Nephron (organoid): Measurements from ENCODE around the gene PSME3.
"Not testable (repeated sequence)": the region's sequence is repeated elsewhere in the genome, so short reads cannot be mapped to it uniquely, and the experiment has no call there.

Experiments used
- H3K27ac Mint-ChIP-seq, 3 experiments: 2 replicates each; pipeline ENCODE4 v1.8.0; 2020; ENCODE audit warnings: mixed read lengths in 3 of 3, mild to moderate bottlenecking in 2 of 3, moderate library complexity in 1 of 3
- H3K27me3 Mint-ChIP-seq: 2 replicates; pipeline ENCODE4 v1.8.0; 2021; ENCODE audit warnings: low read depth, mild to moderate bottlenecking, moderate library complexity, mixed read lengths
- H3K36me3 Mint-ChIP-seq: 2 replicates; pipeline ENCODE4 v1.8.0; 2020; ENCODE audit warnings: low read depth, mixed read lengths
- H3K4me1 Mint-ChIP-seq: 2 replicates; pipeline ENCODE4 v1.8.0; 2020; ENCODE audit warnings: mixed read lengths
- H3K4me3 Mint-ChIP-seq, 3 experiments: 2 replicates each; pipeline ENCODE4 v1.8.0; 2020; ENCODE audit warnings: mild to moderate bottlenecking in 3 of 3, mixed read lengths in 3 of 3, moderate library complexity in 2 of 3
- H3K9me3 Mint-ChIP-seq: 2 replicates; pipeline ENCODE4 v1.8.0; 2020; ENCODE audit warnings: mixed read lengths
- TF ChIP-seq, protein P1 (sequence below), 3 experiments: fragments of 200-600 bp; sonication (generic); IDR thresholded peaks; one replicate each; pipeline ENCODE4 v1.5.0; 2021; ENCODE audit warnings: antibody characterized with exemption in 3 of 3; ENCODE audit not compliant: unreplicated experiment in 3 of 3

Gene PSME3

DNA sequence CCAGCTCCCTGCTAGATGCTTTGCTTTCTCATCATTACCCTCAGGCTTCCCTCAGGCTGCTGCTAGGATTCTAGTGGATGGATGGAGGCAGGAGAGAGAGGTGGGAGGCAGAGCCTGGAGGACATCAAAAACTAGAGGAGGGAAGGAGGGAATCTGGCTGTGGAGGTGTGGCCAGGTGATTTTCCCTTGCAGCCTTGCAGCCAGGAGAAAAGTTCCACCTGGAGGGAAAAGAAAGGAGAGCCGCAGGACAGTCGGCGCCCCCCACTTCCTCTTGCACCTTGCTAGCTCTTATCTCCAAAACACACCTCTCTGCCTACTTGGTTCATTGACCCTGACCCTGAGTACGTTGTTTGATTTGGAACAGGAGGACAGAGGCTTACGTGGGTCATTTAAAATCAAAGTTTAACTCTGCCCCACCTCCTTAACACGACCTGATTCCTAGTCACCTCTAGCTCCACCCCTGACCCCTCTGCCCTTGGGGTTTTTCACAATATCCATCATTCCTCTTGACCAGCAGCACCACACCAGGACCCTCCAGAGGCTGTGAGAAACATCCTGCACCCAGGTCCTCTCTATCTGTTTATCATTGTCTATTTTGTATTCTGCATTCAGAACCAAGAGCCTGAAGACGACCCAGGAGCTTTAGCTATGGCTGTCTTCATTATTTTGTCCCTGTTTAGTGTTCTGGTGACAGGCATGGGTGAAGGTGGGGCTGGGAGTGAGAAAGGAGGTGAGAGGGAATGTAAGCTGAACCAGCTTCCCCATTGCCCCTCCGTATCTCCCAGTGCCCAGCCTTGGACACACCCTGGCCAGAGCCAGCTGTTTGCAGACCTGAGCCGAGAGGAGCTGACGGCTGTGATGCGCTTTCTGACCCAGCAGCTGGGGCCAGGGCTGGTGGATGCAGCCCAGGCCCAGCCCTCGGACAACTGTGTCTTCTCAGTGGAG, 33.7 kb downstream of the PSME3 start:
- peaks cover 12% of the 10 kb centered on the region for H3K9me3 Mint-ChIP-seq
- H3K4me1 Mint-ChIP-seq, result peaks cover 18% of the 10 kb centered on the region
- peaks cover 13% of the 10 kb centered on the region for H3K27me3 Mint-ChIP-seq
- TF ChIP-seq, protein P1, sequence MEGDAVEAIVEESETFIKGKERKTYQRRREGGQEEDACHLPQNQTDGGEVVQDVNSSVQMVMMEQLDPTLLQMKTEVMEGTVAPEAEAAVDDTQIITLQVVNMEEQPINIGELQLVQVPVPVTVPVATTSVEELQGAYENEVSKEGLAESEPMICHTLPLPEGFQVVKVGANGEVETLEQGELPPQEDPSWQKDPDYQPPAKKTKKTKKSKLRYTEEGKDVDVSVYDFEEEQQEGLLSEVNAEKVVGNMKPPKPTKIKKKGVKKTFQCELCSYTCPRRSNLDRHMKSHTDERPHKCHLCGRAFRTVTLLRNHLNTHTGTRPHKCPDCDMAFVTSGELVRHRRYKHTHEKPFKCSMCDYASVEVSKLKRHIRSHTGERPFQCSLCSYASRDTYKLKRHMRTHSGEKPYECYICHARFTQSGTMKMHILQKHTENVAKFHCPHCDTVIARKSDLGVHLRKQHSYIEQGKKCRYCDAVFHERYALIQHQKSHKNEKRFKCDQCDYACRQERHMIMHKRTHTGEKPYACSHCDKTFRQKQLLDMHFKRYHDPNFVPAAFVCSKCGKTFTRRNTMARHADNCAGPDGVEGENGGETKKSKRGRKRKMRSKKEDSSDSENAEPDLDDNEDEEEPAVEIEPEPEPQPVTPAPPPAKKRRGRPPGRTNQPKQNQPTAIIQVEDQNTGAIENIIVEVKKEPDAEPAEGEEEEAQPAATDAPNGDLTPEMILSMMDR (IDR thresholded peaks at IDR 0.05; ENCODE audit: unreplicated experiment in 3 of 3), result no peak
- H3K27ac Mint-ChIP-seq, result no peak overlapping the region
- no peak overlapping the region for H3K4me3 Mint-ChIP-seq
- peaks cover 9% of the 10 kb centered on the region for H3K36me3 Mint-ChIP-seq

DNA sequence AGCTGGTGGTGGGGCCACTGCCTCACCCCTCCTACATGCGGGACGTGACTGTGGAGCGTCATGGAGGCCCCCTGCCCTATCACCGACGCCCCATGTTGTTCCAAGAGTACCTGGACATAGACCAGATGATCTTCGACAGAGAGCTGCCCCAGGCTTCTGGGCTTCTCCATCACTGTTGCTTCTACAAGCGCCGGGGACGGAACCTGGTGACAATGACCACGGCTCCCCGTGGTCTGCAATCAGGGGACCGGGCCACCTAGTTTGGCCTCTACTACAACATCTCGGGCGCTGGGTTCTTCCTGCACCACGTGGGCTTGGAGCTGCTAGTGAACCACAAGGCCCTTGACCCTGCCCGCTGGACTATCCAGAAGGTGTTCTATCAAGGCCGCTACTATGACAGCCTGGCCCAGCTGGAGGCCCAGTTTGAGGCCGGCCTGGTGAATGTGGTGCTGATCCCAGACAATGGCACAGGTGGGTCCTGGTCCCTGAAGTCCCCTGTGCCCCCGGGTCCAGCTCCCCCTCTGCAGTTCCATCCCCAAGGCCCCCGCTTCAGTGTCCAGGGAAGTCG, 34.6 kb downstream of the PSME3 start:
- H3K4me3 Mint-ChIP-seq, H3K36me3 Mint-ChIP-seq, H3K27ac Mint-ChIP-seq: not testable (repeated sequence)
- Mint-ChIP-seq H3K9me3 (peaks cover 12% of the 10 kb centered on the region), H3K27me3 (peaks cover 17% of the 10 kb centered on the region), H3K4me1 (peaks cover 18% of the 10 kb centered on the region)

DNA sequence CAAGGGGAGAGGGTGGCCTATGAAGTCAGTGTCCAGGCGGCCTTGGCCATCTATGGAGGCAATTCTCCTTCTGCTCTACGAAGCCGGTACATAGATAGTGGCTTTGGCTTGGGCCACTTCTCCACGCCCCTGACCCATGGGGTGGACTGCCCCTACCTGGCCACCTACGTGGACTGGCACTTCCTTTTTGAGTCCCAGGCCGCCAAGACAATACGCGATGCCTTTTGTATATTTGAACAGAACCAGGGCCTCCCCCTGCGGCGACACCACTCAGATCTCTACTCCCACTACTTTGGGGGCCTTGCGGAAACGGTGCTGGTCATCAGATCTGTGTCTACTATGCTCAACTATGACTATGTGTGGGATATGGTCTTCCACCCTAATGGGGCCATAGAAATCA, 35.1 kb downstream of the PSME3 start:
- TF ChIP-seq, protein P1 (IDR thresholded peaks at IDR 0.05; ENCODE audit: unreplicated experiment in 3 of 3), result no peak
- Mint-ChIP-seq H3K9me3 (peaks cover 12% of the 10 kb centered on the region), H3K4me3 (no peak overlapping the region), H3K4me1 (peaks cover 18% of the 10 kb centered on the region), H3K36me3 (peaks cover 9% of the 10 kb centered on the region), H3K27me3 (peaks cover 18% of the 10 kb centered on the region), H3K27ac (no peak overlapping the region)

DNA sequence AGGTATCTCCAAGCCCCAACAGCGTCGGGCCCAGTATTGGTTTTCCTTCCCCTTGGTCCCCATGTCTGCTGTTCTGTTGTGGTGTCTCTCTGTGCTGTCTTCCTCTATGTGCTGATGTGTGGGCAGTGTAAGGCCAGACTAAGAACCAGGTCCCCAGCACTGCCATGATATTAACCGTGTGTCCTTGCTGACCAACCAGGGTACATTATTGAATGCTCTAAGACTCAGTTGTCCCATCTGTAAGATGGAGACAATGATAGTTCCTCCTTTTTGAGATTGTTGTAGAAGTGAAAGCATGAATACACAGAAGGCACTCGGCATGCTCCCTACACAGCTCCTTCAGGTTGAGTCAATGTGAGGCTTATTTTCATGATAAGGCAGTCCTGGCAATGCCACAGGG, 38.5 kb downstream of the PSME3 start:
- Mint-ChIP-seq H3K36me3 (peaks cover 9% of the 10 kb centered on the region), H3K9me3 (peaks cover 12% of the 10 kb centered on the region), H3K4me1 (peaks cover 5% of the 10 kb centered on the region), H3K4me3 (no peak overlapping the region), H3K27me3 (peaks cover 18% of the 10 kb centered on the region), H3K27ac (no peak overlapping the region)
- TF ChIP-seq, protein P1 (IDR thresholded peaks at IDR 0.05; ENCODE audit: unreplicated experiment in 3 of 3), result no peak

DNA sequence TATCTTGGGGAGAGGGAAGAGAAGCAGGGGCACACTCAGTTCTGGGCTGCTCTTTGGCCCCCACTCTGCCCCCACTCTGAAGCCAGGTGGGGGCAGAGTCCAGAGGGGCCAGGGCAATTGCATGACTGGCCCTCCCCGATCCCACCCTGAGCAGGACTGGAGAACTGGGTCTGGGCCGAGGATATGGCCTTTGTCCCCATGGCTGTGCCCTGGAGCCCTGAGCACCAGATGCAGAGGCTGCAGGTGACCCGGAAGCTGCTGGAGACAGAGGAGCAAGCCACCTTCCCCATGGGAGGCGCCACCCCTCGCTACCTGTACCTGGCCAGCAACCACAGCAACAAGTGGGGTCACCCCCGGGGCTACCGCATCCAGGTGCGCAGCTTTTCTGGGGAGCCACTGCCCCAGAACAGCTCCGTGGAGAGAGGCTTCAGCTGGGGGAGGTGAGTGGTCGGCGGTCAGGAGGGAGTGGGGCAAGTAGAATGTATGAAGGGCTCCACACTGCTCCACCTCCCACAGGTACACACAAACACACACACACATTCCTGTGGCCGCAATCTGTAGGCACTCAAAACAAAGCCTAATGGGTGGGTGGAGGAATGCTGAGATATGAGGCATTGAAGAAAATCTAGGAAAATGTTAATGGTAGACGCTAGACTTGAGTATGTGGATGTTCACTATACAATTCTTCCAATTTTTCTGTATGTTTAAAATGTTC, 39.2 kb downstream of the PSME3 start:
- peaks cover 12% of the 10 kb centered on the region for H3K9me3 Mint-ChIP-seq
- no peak overlapping the region for H3K4me3 Mint-ChIP-seq
- peaks cover 9% of the 10 kb centered on the region for H3K36me3 Mint-ChIP-seq
- no peaks in the 10 kb centered on the region for H3K4me1 Mint-ChIP-seq
- peaks cover 16% of the 10 kb centered on the region for H3K27me3 Mint-ChIP-seq
- TF ChIP-seq, protein P1 (IDR thresholded peaks at IDR 0.05; ENCODE audit: unreplicated experiment in 3 of 3), result no peak
- H3K27ac Mint-ChIP-seq, result peak overlapping the region in 1 of 3 experiments; percentile 44

DNA sequence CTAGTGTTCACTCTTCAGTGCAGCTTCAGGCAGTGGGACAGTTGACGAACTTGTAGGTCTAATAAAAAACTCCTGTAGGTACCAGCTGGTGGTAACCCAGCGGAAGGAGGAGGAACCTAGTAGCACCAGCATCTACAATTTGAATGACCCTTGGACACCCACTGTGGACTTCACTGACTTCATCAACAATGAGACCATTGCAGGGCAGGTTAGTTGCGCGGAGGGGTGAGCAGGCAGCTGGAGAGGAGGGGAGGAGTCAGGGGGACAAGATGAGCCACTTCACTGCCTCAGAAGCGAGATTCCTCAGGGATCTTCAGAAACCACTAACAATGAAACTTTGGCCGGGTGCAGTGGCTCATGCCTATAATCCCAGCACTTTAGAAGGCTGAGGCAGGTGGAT, 40.1 kb downstream of the PSME3 start:
- no peaks in the 10 kb centered on the region for H3K4me1 Mint-ChIP-seq
- H3K27ac Mint-ChIP-seq, result no peak overlapping the region
- H3K36me3 Mint-ChIP-seq, result peaks cover 9% of the 10 kb centered on the region
- TF ChIP-seq, protein P1 (IDR thresholded peaks at IDR 0.05; ENCODE audit: unreplicated experiment in 3 of 3), result no peak
- H3K9me3 Mint-ChIP-seq, result peaks cover 12% of the 10 kb centered on the region
- H3K27me3 Mint-ChIP-seq, result peaks cover 22% of the 10 kb centered on the region
- H3K4me3 Mint-ChIP-seq, result no peak overlapping the region

DNA sequence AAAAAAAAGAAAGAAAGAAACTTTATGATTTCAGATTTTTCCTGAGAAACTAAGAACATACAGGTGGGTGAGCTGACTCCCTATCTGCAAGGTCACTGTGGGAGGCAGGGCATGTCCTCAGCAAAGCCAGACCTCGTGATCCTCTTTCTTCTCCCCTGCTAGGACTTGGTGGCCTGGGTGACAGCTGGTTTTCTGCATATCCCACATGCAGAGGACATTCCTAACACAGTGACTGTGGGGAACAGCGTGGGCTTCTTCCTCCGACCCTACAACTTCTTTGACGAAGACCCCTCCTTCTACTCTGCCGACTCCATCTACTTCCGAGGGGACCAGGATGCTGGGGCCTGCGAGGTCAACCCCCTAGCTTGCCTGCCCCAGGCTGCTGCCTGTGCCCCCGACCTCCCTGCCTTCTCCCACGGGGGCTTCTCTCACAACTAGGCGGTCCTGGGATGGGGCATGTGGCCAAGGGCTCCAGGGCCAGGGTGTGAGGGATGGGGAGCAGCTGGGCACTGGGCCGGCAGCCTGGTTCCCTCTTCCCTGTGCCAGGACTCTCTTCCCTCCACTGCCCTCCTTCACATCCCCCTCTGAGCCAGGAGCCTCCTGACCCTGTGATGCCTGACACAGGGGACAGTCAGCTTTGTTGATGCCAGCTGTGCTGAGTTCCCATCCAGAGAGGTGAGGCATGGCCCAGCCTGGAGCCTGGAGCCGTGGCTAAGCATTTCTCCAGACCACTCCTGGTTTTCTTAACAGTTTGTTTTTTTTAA, 40.9 kb downstream of the PSME3 start:
- peaks cover 22% of the 10 kb centered on the region for H3K27me3 Mint-ChIP-seq
- H3K36me3 Mint-ChIP-seq, H3K27ac Mint-ChIP-seq, H3K4me1 Mint-ChIP-seq, H3K4me3 Mint-ChIP-seq: not testable (repeated sequence)
- peaks cover 12% of the 10 kb centered on the region for H3K9me3 Mint-ChIP-seq
